GM23338 (cell line): ENCODE data around the gene ASPM.

ENCODE experiments used
- CREB1 ChIP-seq: fragments of 250-450 bp; sonication (Bioruptor Pico); IDR thresholded peaks from 2 replicates; pipeline ENCODE4 v1.5.0; 2020; ENCODE audit warnings: low read depth, mild to moderate bottlenecking, moderate library complexity
- EZH2 ChIP-seq: fragments of 200-600 bp; sonication (generic); IDR thresholded peaks from one replicate; pipeline ENCODE4 v1.8.0; 2017; ENCODE audit warnings: antibody characterized with exemption, mild to moderate bottlenecking, low read depth; ENCODE audit not compliant: unreplicated experiment
- EZH2phosphoT487 ChIP-seq: fragments of 200-600 bp; sonication (generic); IDR thresholded peaks from one replicate; pipeline ENCODE4 v1.8.1; 2018; ENCODE audit warnings: antibody characterized with exemption; ENCODE audit not compliant: unreplicated experiment
- JUNB ChIP-seq: IDR thresholded peaks from one replicate; pipeline ENCODE4 v1.6.1; 2016; ENCODE audit warnings: antibody characterized with exemption; ENCODE audit not compliant: unreplicated experiment
- NANOG ChIP-seq: IDR thresholded peaks from 2 replicates; pipeline ENCODE4 v1.6.1; 2016; ENCODE audit warnings: antibody characterized with exemption, borderline replicate concordance
- POLR2AphosphoS5 ChIP-seq: IDR thresholded peaks from 2 replicates; pipeline ENCODE4 v1.6.1; 2016; ENCODE audit warnings: antibody characterized with exemption, low read depth
- STAT1 ChIP-seq: IDR thresholded peaks from one replicate; pipeline ENCODE4 v1.6.1; 2016; ENCODE audit warnings: antibody characterized with exemption; ENCODE audit not compliant: unreplicated experiment
- ZNF114 ChIP-seq: fragments of 250-450 bp; sonication (Bioruptor Pico); IDR thresholded peaks from 2 replicates; pipeline ENCODE4 v1.5.0; 2020; ENCODE audit warnings: mild to moderate bottlenecking, moderate library complexity
- TF ChIP-seq, protein P1 (sequence below), 2 experiments: fragments of 200-600 bp in 1 of 2; sonication (generic) in 1 of 2; conservative IDR thresholded peaks; 2 replicates each; pipeline versions ENCODE4 v1.5.1 to v1.6.1; 2016 to 2017; ENCODE audit warnings: antibody characterized with exemption in 2 of 2, low read depth in 2 of 2, mild to moderate bottlenecking in 2 of 2, moderate library complexity in 1 of 2
- TF ChIP-seq, protein P2 (sequence below): IDR thresholded peaks from one replicate; pipeline ENCODE4 v1.6.1; 2018; ENCODE audit warnings: antibody characterized with exemption; ENCODE audit not compliant: unreplicated experiment
- TF ChIP-seq, protein P3 (sequence below): fragments of 250-450 bp; sonication (Bioruptor Pico); IDR thresholded peaks from 2 replicates; pipeline ENCODE4 v1.5.0; 2020; ENCODE audit warnings: mild to moderate bottlenecking, moderate library complexity

DNA sequence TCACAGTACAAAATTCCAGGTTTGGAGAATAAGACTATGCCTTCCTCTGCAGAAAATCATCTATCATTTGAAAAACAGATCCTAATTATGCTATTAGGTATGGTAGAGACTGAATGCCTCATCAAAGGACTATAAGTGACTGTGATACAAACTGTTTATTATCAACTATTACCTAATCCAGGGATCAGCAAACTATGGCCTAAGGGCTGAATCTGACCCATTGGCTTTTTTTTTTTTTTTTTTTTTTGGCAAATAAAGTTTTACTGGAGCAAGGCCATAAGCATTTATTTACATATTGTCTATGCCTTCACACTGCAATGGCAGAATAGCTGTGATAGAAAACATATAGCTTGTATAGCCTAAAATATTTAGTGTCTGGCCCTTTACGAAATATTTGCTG lies 4.7 kb upstream of the ASPM start:
- TF ChIP-seq, protein P1, sequence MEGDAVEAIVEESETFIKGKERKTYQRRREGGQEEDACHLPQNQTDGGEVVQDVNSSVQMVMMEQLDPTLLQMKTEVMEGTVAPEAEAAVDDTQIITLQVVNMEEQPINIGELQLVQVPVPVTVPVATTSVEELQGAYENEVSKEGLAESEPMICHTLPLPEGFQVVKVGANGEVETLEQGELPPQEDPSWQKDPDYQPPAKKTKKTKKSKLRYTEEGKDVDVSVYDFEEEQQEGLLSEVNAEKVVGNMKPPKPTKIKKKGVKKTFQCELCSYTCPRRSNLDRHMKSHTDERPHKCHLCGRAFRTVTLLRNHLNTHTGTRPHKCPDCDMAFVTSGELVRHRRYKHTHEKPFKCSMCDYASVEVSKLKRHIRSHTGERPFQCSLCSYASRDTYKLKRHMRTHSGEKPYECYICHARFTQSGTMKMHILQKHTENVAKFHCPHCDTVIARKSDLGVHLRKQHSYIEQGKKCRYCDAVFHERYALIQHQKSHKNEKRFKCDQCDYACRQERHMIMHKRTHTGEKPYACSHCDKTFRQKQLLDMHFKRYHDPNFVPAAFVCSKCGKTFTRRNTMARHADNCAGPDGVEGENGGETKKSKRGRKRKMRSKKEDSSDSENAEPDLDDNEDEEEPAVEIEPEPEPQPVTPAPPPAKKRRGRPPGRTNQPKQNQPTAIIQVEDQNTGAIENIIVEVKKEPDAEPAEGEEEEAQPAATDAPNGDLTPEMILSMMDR (conservative IDR thresholded peaks at IDR 0.05; ENCODE audit: low read depth in 2 of 2), result no peak
- TF ChIP-seq EZH2 (no peak), NANOG (no peak), CREB1 (CRISPR knock-in tag) (no peak), EZH2phosphoT487 (no peak), STAT1 (no peak), POLR2AphosphoS5 (no peak), ZNF114 (no peak), JUNB (no peak)
- TF ChIP-seq, protein P2, sequence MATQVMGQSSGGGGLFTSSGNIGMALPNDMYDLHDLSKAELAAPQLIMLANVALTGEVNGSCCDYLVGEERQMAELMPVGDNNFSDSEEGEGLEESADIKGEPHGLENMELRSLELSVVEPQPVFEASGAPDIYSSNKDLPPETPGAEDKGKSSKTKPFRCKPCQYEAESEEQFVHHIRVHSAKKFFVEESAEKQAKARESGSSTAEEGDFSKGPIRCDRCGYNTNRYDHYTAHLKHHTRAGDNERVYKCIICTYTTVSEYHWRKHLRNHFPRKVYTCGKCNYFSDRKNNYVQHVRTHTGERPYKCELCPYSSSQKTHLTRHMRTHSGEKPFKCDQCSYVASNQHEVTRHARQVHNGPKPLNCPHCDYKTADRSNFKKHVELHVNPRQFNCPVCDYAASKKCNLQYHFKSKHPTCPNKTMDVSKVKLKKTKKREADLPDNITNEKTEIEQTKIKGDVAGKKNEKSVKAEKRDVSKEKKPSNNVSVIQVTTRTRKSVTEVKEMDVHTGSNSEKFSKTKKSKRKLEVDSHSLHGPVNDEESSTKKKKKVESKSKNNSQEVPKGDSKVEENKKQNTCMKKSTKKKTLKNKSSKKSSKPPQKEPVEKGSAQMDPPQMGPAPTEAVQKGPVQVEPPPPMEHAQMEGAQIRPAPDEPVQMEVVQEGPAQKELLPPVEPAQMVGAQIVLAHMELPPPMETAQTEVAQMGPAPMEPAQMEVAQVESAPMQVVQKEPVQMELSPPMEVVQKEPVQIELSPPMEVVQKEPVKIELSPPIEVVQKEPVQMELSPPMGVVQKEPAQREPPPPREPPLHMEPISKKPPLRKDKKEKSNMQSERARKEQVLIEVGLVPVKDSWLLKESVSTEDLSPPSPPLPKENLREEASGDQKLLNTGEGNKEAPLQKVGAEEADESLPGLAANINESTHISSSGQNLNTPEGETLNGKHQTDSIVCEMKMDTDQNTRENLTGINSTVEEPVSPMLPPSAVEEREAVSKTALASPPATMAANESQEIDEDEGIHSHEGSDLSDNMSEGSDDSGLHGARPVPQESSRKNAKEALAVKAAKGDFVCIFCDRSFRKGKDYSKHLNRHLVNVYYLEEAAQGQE, result no peak
- TF ChIP-seq, protein P3, sequence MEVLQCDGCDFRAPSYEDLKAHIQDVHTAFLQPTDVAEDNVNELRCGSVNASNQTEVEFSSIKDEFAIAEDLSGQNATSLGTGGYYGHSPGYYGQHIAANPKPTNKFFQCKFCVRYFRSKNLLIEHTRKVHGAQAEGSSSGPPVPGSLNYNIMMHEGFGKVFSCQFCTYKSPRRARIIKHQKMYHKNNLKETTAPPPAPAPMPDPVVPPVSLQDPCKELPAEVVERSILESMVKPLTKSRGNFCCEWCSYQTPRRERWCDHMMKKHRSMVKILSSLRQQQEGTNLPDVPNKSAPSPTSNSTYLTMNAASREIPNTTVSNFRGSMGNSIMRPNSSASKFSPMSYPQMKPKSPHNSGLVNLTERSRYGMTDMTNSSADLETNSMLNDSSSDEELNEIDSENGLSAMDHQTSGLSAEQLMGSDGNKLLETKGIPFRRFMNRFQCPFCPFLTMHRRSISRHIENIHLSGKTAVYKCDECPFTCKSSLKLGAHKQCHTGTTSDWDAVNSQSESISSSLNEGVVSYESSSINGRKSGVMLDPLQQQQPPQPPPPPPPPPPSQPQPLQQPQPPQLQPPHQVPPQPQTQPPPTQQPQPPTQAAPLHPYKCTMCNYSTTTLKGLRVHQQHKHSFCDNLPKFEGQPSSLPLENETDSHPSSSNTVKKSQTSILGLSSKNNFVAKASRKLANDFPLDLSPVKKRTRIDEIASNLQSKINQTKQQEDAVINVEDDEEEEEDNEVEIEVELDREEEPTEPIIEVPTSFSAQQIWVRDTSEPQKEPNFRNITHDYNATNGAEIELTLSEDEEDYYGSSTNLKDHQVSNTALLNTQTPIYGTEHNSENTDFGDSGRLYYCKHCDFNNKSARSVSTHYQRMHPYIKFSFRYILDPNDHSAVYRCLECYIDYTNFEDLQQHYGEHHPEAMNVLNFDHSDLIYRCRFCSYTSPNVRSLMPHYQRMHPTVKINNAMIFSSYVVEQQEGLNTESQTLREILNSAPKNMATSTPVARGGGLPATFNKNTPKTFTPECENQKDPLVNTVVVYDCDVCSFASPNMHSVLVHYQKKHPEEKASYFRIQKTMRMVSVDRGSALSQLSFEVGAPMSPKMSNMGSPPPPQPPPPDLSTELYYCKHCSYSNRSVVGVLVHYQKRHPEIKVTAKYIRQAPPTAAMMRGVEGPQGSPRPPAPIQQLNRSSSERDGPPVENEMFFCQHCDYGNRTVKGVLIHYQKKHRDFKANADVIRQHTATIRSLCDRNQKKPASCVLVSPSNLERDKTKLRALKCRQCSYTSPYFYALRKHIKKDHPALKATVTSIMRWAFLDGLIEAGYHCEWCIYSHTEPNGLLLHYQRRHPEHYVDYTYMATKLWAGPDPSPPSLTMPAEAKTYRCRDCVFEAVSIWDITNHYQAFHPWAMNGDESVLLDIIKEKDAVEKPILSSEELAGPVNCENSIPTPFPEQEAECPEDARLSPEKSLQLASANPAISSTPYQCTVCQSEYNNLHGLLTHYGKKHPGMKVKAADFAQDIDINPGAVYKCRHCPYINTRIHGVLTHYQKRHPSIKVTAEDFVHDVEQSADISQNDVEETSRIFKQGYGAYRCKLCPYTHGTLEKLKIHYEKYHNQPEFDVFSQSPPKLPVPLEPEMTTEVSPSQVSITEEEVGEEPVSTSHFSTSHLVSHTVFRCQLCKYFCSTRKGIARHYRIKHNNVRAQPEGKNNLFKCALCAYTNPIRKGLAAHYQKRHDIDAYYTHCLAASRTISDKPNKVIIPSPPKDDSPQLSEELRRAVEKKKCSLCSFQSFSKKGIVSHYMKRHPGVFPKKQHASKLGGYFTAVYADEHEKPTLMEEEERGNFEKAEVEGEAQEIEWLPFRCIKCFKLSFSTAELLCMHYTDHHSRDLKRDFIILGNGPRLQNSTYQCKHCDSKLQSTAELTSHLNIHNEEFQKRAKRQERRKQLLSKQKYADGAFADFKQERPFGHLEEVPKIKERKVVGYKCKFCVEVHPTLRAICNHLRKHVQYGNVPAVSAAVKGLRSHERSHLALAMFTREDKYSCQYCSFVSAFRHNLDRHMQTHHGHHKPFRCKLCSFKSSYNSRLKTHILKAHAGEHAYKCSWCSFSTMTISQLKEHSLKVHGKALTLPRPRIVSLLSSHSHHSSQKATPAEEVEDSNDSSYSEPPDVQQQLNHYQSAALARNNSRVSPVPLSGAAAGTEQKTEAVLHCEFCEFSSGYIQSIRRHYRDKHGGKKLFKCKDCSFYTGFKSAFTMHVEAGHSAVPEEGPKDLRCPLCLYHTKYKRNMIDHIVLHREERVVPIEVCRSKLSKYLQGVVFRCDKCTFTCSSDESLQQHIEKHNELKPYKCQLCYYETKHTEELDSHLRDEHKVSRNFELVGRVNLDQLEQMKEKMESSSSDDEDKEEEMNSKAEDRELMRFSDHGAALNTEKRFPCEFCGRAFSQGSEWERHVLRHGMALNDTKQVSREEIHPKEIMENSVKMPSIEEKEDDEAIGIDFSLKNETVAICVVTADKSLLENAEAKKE, result no peak
